ENCODE results near the gene AKAP13.

DNA sequence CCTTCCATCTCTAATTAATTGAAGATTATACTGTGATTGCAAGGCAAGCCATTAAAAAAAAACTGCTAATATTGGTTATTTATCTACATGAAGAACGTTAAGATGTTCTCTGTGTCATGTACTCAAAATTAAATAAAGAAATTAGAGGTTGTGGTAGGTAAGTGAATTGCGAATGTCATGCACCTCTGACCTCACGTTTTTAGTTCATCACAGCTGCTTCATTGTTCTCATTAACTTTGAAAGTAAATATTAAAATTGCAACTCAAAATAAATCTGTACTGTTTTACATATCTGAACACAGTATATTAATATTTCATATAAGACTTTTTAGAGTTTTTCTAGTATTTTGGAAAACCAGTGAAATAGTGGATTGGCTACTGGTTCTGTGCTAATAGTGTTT is 320.4 kb downstream of the AKAP13 start:
- TF ChIP-seq POLR2A (IDR thresholded peaks at IDR 0.05) = no peak
- TF ChIP-seq, protein P1, sequence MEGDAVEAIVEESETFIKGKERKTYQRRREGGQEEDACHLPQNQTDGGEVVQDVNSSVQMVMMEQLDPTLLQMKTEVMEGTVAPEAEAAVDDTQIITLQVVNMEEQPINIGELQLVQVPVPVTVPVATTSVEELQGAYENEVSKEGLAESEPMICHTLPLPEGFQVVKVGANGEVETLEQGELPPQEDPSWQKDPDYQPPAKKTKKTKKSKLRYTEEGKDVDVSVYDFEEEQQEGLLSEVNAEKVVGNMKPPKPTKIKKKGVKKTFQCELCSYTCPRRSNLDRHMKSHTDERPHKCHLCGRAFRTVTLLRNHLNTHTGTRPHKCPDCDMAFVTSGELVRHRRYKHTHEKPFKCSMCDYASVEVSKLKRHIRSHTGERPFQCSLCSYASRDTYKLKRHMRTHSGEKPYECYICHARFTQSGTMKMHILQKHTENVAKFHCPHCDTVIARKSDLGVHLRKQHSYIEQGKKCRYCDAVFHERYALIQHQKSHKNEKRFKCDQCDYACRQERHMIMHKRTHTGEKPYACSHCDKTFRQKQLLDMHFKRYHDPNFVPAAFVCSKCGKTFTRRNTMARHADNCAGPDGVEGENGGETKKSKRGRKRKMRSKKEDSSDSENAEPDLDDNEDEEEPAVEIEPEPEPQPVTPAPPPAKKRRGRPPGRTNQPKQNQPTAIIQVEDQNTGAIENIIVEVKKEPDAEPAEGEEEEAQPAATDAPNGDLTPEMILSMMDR (IDR thresholded peaks at IDR 0.05) = no peak

Data from testis (tissue), 2 donors.